Dendritic cell treated with granulocyte-macrophage colony-stimulating factor and Interleukin-4, amounts not matched to agents 40 ng/mL and 50 ng/mL, for 4 days (primary cell): ENCODE measurements around the gene ICAM1.
"Not testable (repeated sequence)": the region's sequence is repeated elsewhere in the genome, so short reads cannot be mapped to it uniquely, and the experiment has no call there.

Source experiments
- H3K27ac Mint-ChIP-seq: one replicate; pipeline ENCODE4 v1.8.0; 2022; ENCODE audit warnings: mild to moderate bottlenecking, mixed read lengths
- H3K27me3 Mint-ChIP-seq: one replicate; pipeline ENCODE4 v1.8.0; 2022; ENCODE audit warnings: mild to moderate bottlenecking, mixed read lengths
- H3K36me3 Mint-ChIP-seq: one replicate; pipeline ENCODE4 v1.8.0; 2022; ENCODE audit warnings: low read depth, mixed read lengths
- H3K4me1 Mint-ChIP-seq: one replicate; pipeline ENCODE4 v1.8.0; 2022; ENCODE audit warnings: low read depth, mixed read lengths
- H3K4me3 Mint-ChIP-seq: one replicate; pipeline ENCODE4 v1.8.0; 2022; ENCODE audit warnings: mild to moderate bottlenecking, moderate library complexity, mixed read lengths
- H3K9me3 Mint-ChIP-seq: one replicate; pipeline ENCODE4 v1.8.0; 2022; ENCODE audit warnings: mixed read lengths
- intact Hi-C: fragments of 100-400 bp; cut with micrococcal nuclease; formaldehyde crosslinking; loops from one replicate; pipeline ENCODE4 v1.15.0; 2022

ICAM1 gene

DNA sequence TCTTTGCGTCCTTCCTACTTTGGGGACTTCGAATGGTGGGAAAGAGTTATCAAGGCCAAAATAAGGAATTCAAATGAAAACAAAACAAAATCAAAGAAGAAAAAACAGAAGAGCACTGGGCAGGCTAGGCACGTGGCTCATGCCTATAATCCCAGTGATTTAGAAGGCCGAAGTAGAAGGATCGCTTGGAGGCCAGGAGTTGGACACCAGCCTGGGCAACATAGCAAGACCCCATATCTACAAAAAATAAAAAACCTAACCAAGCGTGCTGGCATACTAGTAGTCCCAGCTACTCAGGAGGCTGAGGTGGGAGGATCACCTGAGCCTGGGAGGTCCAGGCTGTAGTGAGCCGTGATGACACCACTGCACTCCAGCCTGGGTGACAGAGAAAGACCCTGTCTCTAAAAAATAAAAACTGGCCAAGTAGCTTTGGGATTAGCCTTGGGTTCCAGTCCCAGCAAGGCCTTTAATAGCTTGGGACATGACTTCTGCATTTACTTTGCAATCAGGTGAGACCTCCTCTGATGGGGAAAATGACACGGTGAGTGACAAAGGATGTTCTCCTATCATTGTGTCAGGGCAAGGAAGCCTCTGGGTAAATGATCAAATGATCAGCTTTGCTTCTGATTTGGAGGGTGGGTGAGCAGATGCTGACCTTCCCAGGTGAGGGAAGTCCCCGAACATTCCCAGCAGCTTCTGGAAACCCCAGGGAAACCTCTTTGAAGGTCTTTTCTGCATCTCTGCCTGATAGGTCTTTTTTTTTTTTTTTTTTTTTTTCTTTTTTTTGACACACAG is 7.1 kb downstream of the ICAM1 start:
- Mint-ChIP-seq H3K36me3 (peaks cover 100% of the 10 kb centered on the region), H3K4me1 (peaks cover 63% of the 10 kb centered on the region), H3K27me3 (no peaks in the 10 kb centered on the region), H3K27ac (peak overlapping the region; percentile 53), H3K9me3 (no peaks in the 10 kb centered on the region), H3K4me3 (peak overlapping the region; percentile 37)
- intact Hi-C loops: no loop called here

DNA sequence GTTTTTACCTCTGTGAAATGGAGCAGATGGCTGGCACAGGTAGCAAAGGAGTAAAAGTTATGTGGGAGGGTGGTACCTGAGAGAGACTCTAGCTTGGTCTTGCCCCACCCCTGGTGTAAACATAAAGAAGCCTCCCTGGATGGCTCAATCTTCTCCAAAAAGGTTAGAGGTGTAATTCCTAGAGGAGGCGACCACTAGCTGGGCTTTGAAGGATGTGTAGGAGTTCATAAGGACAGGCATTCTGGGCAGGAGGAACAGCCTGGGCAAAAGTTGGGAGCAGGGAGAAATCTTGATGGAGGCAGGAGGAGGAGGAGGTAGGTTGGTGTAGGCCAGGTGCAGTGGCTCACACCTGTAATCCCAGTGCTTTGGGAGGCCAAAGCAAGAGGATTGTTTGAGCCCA is 8.0 kb downstream of the ICAM1 start:
- Mint-ChIP-seq H3K4me3 (peak overlapping the region; percentile 17), H3K27me3 (no peaks in the 10 kb centered on the region), H3K4me1 (peaks cover 69% of the 10 kb centered on the region), H3K9me3 (no peaks in the 10 kb centered on the region), H3K27ac (peak overlapping the region; percentile 43), H3K36me3 (peaks cover 100% of the 10 kb centered on the region)
- intact Hi-C loops: no loop called here

- Mint-ChIP-seq H3K27me3 (no peaks in the 10 kb centered on the region), H3K36me3 (peaks cover 100% of the 10 kb centered on the region), H3K9me3 (no peaks in the 10 kb centered on the region), H3K27ac (peak overlapping the region; percentile 68), H3K4me1 (peaks cover 69% of the 10 kb centered on the region), H3K4me3 (no peak overlapping the region)
- intact Hi-C loops: no loop called here
These were observed 9.0 kb downstream of the ICAM1 start for GRCh38 chr19:10279737-10280442.

- peaks cover 74% of the 10 kb centered on the region for H3K4me1 Mint-ChIP-seq
- H3K27ac Mint-ChIP-seq, intact Hi-C loops, H3K27me3 Mint-ChIP-seq, H3K4me3 Mint-ChIP-seq, H3K9me3 Mint-ChIP-seq: not testable (repeated sequence)
- H3K36me3 Mint-ChIP-seq: peaks cover 95% of the 10 kb centered on the region
These were observed 11.1 kb downstream of the ICAM1 start for GRCh38 chr19:10282043-10282442.

DNA sequence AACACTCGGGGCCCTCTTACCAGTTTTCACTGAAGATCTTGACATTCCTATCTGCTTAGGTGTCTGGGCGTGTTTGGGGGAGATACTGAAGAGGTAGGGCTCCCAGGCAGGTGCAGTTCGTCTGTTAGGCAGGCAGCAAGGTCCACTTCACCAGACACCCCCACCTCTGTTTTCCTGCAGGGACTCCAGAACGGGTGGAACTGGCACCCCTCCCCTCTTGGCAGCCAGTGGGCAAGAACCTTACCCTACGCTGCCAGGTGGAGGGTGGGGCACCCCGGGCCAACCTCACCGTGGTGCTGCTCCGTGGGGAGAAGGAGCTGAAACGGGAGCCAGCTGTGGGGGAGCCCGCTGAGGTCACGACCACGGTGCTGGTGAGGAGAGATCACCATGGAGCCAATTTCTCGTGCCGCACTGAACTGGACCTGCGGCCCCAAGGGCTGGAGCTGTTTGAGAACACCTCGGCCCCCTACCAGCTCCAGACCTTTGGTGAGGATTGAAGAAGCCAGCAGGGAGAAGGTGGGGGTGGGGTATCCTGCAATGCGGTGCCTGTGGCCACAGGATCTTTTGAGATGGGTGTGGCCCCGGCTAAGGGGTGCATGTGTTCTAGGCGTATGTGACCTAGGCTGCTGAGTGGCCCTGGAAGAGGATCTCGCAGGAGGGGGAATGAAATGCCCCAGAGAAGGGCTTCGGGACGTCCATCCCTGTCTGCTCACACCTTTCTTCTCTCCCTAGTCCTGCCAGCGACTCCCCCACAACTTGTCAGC is 12.6 kb downstream of the ICAM1 start:
- H3K4me1 Mint-ChIP-seq: peaks cover 75% of the 10 kb centered on the region
- no peak overlapping the region for H3K27ac Mint-ChIP-seq
- H3K4me3 Mint-ChIP-seq: no peak overlapping the region
- H3K27me3 Mint-ChIP-seq: no peaks in the 10 kb centered on the region
- no peaks in the 10 kb centered on the region for H3K9me3 Mint-ChIP-seq
- peaks cover 81% of the 10 kb centered on the region for H3K36me3 Mint-ChIP-seq
- intact Hi-C loops: no loop called here

DNA sequence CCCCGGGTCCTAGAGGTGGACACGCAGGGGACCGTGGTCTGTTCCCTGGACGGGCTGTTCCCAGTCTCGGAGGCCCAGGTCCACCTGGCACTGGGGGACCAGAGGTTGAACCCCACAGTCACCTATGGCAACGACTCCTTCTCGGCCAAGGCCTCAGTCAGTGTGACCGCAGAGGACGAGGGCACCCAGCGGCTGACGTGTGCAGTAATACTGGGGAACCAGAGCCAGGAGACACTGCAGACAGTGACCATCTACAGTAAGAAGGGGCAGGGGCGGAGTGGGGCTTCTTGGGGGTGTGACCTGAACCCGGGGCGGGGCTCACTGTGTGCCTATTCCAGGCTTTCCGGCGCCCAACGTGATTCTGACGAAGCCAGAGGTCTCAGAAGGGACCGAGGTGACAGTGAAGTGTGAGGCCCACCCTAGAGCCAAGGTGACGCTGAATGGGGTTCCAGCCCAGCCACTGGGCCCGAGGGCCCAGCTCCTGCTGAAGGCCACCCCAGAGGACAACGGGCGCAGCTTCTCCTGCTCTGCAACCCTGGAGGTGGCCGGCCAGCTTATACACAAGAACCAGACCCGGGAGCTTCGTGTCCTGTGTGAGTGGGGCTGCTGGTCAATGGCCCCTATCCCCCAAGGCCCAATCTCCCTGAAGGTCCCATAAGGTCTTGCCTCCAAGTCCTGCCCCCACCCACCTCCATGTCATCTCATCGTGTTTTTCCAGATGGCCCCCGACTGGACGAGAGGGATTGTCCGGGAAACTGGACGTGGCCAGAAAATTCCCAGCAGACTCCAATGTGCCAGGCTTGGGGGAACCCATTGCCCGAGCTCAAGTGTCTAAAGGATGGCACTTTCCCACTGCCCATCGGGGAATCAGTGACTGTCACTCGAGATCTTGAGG is 13.4 kb downstream of the ICAM1 start:
- Mint-ChIP-seq H3K27ac (peak overlapping the region; percentile 81), H3K4me3 (no peak overlapping the region), H3K9me3 (no peaks in the 10 kb centered on the region), H3K27me3 (peaks cover 6% of the 10 kb centered on the region), H3K36me3 (peaks cover 73% of the 10 kb centered on the region), H3K4me1 (peaks cover 75% of the 10 kb centered on the region)
- intact Hi-C loops: no loop called here

DNA sequence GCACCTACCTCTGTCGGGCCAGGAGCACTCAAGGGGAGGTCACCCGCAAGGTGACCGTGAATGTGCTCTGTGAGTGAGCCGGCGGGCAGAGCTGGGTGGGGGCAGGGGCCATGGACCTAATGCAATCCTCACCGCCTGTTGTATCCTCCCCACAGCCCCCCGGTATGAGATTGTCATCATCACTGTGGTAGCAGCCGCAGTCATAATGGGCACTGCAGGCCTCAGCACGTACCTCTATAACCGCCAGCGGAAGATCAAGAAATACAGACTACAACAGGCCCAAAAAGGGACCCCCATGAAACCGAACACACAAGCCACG is 14.0 kb downstream of the ICAM1 start:
- Mint-ChIP-seq H3K9me3 (no peaks in the 10 kb centered on the region), H3K36me3 (peaks cover 66% of the 10 kb centered on the region), H3K27ac (peak overlapping the region; percentile 81), H3K4me1 (peaks cover 73% of the 10 kb centered on the region), H3K27me3 (peaks cover 12% of the 10 kb centered on the region), H3K4me3 (no peak overlapping the region)
- intact Hi-C loops: no loop called here

GRCh38 chr19:10285393-10285792 is 14.5 kb downstream of the ICAM1 start:
- no peaks in the 10 kb centered on the region for H3K9me3 Mint-ChIP-seq
- intact Hi-C loops: no loop called here
- peak overlapping the region; percentile 81 for H3K27ac Mint-ChIP-seq
- peaks cover 62% of the 10 kb centered on the region for H3K36me3 Mint-ChIP-seq
- H3K4me3 Mint-ChIP-seq: peak overlapping the region; percentile 41
- peaks cover 17% of the 10 kb centered on the region for H3K27me3 Mint-ChIP-seq
- peaks cover 73% of the 10 kb centered on the region for H3K4me1 Mint-ChIP-seq

DNA sequence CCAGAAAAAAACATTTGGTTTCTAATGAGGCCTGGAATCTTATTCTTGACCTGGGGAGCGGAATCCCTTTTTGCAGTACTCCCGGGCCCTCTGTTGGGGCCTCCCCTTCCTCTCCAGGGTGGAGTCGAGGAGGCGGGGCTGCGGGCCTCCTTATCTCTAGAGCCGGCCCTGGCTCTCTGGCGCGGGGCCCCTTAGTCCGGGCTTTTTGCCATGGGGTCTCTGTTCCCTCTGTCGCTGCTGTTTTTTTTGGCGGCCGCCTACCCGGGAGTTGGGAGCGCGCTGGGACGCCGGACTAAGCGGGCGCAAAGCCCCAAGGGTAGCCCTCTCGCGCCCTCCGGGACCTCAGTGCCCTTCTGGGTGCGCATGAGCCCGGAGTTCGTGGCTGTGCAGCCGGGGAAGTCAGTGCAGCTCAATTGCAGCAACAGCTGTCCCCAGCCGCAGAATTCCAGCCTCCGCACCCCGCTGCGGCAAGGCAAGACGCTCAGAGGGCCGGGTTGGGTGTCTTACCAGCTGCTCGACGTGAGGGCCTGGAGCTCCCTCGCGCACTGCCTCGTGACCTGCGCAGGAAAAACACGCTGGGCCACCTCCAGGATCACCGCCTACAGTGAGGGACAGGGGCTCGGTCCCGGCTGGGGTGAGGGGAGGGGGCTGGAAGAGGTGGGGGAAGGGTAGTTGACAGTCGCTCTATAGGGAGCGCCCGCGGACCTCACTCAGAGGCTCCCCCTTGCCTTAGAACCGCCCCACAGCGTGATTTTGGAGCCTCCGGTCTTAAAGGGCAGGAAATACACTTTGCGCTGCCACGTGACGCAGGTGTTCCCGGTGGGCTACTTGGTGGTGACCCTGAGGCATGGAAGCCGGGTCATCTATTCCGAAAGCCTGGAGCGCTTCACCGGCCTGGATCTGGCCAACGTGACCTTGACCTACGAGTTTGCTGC is 16.1 kb downstream of the ICAM1 start, which contains the start of gene ICAM4:
Gene ICAM4, plus strand, starts transcription at position 153 of the 935 bp plus-strand sequence. Its CDS starts 58 bp downstream, at position 211.
- Mint-ChIP-seq H3K27ac (peak within 1 kb of the TSS; percentile 81), H3K9me3 (no peaks in the 10 kb centered on the region), H3K27me3 (peaks cover 32% of the 10 kb centered on the region), H3K4me1 (peaks cover 89% of the 10 kb centered on the region), H3K4me3 (peak within 1 kb of the TSS; percentile 71), H3K36me3 (peaks cover 45% of the 10 kb centered on the region)
- intact Hi-C loops: no loop called here

DNA sequence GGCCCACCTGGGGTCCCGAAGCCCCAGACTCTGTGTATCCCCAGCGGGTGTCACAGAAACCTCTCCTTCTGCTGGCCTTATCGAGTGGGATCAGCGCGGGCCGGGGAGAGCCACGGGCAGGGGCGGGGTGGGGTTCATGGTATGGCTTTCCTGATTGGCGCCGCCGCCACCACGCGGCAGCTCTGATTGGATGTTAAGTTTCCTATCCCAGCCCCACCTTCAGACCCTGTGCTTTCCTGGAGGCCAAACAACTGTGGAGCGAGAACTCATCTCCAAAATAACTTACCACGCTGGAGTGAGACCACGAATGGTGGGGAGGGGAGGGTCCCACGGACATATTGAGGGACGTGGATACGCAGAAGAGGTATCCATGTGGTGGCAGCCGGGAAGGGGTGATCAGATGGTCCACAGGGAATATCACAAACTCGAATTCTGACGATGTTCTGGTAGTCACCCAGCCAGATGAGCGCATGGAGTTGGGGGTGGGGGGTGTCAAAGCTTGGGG is 17.8 kb downstream of the ICAM1 start:
- no peaks in the 10 kb centered on the region for H3K9me3 Mint-ChIP-seq
- H3K4me1 Mint-ChIP-seq: peaks cover 97% of the 10 kb centered on the region

DNA sequence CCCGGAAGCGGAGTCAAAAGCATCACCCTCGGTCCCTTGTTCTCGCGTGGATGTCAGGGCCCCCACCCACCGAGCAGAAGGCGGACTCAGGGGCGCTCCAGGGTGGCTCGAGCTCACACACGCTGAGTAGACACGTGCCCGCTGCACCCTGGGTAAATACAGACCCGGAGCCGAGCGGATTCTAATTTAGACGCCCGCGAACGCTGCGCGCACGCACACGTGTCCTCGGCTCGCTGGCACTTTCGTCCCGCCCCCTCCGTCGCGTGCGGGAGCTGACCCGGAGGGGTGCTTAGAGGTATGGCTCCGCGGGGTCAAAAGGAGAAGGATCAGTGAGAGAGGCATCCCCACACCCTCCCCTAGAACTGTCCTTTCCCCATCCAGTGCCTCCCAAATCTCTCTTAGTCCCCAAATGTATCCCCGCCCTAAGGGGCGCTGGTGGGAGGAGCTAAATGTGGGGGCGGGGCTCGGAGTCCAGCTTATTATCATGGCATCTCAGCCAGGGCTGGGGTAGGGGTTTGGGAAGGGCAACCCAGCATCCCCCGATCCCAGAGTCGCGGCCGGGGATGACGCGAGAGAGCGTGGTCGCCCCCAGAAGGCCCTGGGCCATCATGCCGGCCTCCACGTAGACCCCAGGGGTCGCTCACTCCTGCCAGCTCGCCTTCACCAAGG is 18.4 kb downstream of the ICAM1 start:
- Mint-ChIP-seq H3K9me3 (no peaks in the 10 kb centered on the region), H3K36me3 (peaks cover 38% of the 10 kb centered on the region), H3K4me3 (peak overlapping the region; percentile 73), H3K27me3 (peaks cover 48% of the 10 kb centered on the region), H3K4me1 (peaks cover 97% of the 10 kb centered on the region), H3K27ac (peak overlapping the region; percentile 67)
- intact Hi-C loops: no loop called here

More for the DNA sequence above, 17.8 kb downstream of the ICAM1 start:
- intact Hi-C loops: no loop called here
- Mint-ChIP-seq H3K27ac (peak overlapping the region; percentile 67), H3K36me3 (peaks cover 38% of the 10 kb centered on the region), H3K4me3 (peak overlapping the region; percentile 73), H3K27me3 (peaks cover 42% of the 10 kb centered on the region)

GRCh38 chr19:10289836-10290356 is 19.0 kb downstream of the ICAM1 start, which contains the start of gene ICAM5:
Gene ICAM5 (plus strand): TSS chr19:10289952. CDS start chr19:10290044, 92 bp downstream.
- peak within 1 kb of the TSS; percentile 67 for H3K27ac Mint-ChIP-seq
- peaks cover 54% of the 10 kb centered on the region for H3K27me3 Mint-ChIP-seq
- peak within 1 kb of the TSS; percentile 73 for H3K4me3 Mint-ChIP-seq
- no peaks in the 10 kb centered on the region for H3K9me3 Mint-ChIP-seq
- intact Hi-C loops: loop anchor here (5.0 kb wide), 1 partner anchor 42 kb away; the partner anchor contains the start of gene RAVER1
- peaks cover 36% of the 10 kb centered on the region for H3K36me3 Mint-ChIP-seq
- peaks cover 97% of the 10 kb centered on the region for H3K4me1 Mint-ChIP-seq
